GM20000 (cell line): ENCODE measurements around the gene AASDHPPT.

Source experiments
- DNase-seq: peaks from one replicate; pipeline ENCODE4 v3.0.0; 2012; ENCODE audit warnings: low spot score
- CTCF ChIP-seq: IDR thresholded peaks from 2 replicates; pipeline ENCODE4 v1.5.1; 2012; ENCODE audit warnings: mild to moderate bottlenecking, control low read depth; ENCODE audit errors: extremely low read depth, missing control alignments

Gene AASDHPPT

GRCh38 chr11:106137061-106137460, 59.6 kb downstream of the AASDHPPT start:
- DNase-seq: no peak
- TF ChIP-seq CTCF: no peak

GRCh38 chr11:106137758-106138157, 60.3 kb downstream of the AASDHPPT start:
- no peak for DNase-seq
- TF ChIP-seq CTCF: no peak
